Calu3 (cell line): ENCODE measurements around the gene ENO2. TPM values are rescaled to one million over a fixed set of nuclear protein-coding genes. Genes with fewer than 3 reads are reported as not detected.

Experiments
- BruUV-seq: library from RNA; stranded (reverse); fragments of 400-500 nt; replicated peaks from 2 replicates; lab custom pipeline; 2021; lab: Mats Ljungman, UMichigan
- CTCF ChIA-PET: fragments of 300-600 bp; sonication (Branson Sonifier 250); formaldehyde crosslinking; loops from one replicate; lab custom pipeline; 2022; ENCODE audit warnings: antibody characterized with exemption; lab: Charles Lee
- DNase-seq: peaks from one replicate; pipeline ENCODE4 v3.0.0; 2022
- H3K27ac Mint-ChIP-seq: one replicate; pipeline ENCODE4 v1.8.0; 2022; ENCODE audit warnings: mixed read lengths; ENCODE audit not compliant: unreplicated experiment
- H3K27me3 Mint-ChIP-seq: one replicate; pipeline ENCODE4 v1.8.0; 2022; ENCODE audit warnings: mixed read lengths; ENCODE audit not compliant: unreplicated experiment
- H3K36me3 Mint-ChIP-seq: one replicate; pipeline ENCODE4 v1.8.0; 2022; ENCODE audit warnings: mild to moderate bottlenecking, moderate library complexity, mixed read lengths; ENCODE audit not compliant: insufficient read depth, unreplicated experiment
- H3K4me1 Mint-ChIP-seq: one replicate; pipeline ENCODE4 v1.8.0; 2022; ENCODE audit warnings: mild to moderate bottlenecking, low read depth, mixed read lengths; ENCODE audit not compliant: unreplicated experiment
- H3K4me3 Mint-ChIP-seq: one replicate; pipeline ENCODE4 v1.8.0; 2022; ENCODE audit warnings: mild to moderate bottlenecking, low read depth, moderate library complexity, mixed read lengths; ENCODE audit not compliant: unreplicated experiment
- H3K9me3 Mint-ChIP-seq: one replicate; pipeline ENCODE4 v1.8.0; 2022; ENCODE audit warnings: low read depth, mixed read lengths; ENCODE audit not compliant: unreplicated experiment
- intact Hi-C: fragments of 100-400 bp; cut with micrococcal nuclease; formaldehyde crosslinking; loops from one replicate; pipeline ENCODE4 v1.10.0; 2022; ENCODE audit not compliant: unreplicated experiment
- total RNA-seq: library from RNA; stranded (reverse); gene quantifications from 2 replicates; pipeline ENCODE4 v1.2.3, GENCODE V29; 2022
- TF ChIP-seq, protein P1 (sequence below): fragments of 200-600 bp; IDR thresholded peaks from one replicate; pipeline ENCODE4 v1.8.0; 2022; ENCODE audit warnings: antibody characterized with exemption; ENCODE audit not compliant: unreplicated experiment

ENO2 gene
- total RNA-seq, 1 experiment from 2014 or later = 16.1 TPM

DNA sequence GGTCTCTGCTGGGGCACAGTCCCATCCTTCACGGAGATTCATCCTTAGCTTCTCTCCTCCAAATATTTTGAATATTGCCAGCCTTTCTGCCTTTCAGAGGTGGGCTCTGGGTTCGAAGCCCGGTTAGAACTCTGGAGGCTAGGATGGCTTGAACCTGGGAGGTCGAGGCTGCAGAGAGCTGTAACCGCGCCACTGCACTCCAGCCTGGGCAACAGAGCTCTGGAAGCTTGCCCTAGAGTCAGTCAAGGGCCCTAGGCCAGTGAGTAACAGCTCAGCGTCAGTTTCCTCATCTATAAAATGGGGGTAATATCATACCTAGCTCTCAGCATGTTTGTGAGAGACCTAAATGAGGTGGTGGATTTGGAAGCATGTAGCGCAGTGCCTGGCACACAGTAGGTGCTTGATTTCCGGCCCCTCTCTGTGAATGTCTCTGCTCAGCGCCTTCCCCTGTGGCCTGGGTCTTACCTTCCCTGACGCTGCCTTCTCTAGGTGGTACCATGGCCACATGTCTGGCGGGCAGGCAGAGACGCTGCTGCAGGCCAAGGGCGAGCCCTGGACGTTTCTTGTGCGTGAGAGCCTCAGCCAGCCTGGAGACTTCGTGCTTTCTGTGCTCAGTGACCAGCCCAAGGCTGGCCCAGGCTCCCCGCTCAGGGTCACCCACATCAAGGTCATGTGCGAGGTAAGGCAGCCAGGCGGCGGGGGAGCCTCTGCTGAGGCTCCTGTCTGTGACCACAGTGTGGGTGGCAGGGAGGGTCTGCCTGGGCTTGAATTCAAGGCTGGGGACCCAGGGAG lies 40.1 kb downstream of the ENO2 start:
- Mint-ChIP-seq H3K4me3 (no peak overlapping the region), H3K9me3 (no peaks in the 10 kb centered on the region), H3K36me3 (peaks cover 32% of the 10 kb centered on the region), H3K27ac (no peak overlapping the region), H3K27me3 (no peaks in the 10 kb centered on the region), H3K4me1 (no peaks in the 10 kb centered on the region)
- no peak for DNase-seq
- TF ChIP-seq, protein P1, sequence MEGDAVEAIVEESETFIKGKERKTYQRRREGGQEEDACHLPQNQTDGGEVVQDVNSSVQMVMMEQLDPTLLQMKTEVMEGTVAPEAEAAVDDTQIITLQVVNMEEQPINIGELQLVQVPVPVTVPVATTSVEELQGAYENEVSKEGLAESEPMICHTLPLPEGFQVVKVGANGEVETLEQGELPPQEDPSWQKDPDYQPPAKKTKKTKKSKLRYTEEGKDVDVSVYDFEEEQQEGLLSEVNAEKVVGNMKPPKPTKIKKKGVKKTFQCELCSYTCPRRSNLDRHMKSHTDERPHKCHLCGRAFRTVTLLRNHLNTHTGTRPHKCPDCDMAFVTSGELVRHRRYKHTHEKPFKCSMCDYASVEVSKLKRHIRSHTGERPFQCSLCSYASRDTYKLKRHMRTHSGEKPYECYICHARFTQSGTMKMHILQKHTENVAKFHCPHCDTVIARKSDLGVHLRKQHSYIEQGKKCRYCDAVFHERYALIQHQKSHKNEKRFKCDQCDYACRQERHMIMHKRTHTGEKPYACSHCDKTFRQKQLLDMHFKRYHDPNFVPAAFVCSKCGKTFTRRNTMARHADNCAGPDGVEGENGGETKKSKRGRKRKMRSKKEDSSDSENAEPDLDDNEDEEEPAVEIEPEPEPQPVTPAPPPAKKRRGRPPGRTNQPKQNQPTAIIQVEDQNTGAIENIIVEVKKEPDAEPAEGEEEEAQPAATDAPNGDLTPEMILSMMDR = no peak
- CTCF ChIA-PET = no interaction called here
- no TSS peak for BruUV-seq
- intact Hi-C loops = no loop called here

DNA sequence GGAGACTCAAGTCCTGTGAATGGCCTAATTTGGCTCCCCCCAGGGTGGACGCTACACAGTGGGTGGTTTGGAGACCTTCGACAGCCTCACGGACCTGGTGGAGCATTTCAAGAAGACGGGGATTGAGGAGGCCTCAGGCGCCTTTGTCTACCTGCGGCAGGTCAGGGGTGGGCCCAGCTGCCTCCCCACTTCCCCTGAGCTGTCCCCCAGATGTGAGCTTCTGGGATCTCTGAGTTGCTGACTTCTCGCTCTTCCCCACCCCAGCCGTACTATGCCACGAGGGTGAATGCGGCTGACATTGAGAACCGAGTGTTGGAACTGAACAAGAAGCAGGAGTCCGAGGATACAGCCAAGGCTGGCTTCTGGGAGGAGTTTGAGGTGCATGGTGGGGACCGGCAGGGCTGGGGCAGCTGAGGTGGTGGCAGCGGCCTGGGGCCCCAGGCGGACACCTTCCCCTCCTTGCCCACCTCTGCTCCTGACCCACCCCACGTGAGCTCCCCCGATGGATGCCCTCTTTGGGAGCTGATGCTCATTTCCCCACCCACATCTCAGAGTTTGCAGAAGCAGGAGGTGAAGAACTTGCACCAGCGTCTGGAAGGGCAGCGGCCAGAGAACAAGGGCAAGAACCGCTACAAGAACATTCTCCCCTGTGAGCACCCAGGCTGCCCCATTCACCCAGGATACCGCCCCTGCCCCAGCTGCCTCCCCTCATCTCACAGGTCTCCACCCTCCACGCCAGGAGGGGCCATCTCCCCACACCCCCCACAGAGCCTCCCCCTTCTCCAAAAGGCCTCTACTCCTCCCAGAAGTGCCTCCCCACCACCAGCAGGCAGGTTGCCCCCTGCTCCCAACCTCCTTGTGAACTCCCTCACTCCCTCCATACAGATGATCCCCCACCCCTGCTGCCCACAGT lies 41.0 kb downstream of the ENO2 start:
- CTCF ChIA-PET = no interaction called here
- Mint-ChIP-seq H3K9me3 (no peaks in the 10 kb centered on the region), H3K4me3 (no peak overlapping the region), H3K36me3 (peaks cover 41% of the 10 kb centered on the region), H3K27ac (no peak overlapping the region), H3K4me1 (no peaks in the 10 kb centered on the region), H3K27me3 (no peaks in the 10 kb centered on the region)
- no TSS peak for BruUV-seq
- TF ChIP-seq, protein P1 = no peak
- DNase-seq = no peak
- intact Hi-C loops = no loop called here

- Mint-ChIP-seq H3K9me3 (no peaks in the 10 kb centered on the region), H3K4me3 (no peak overlapping the region), H3K36me3 (peaks cover 48% of the 10 kb centered on the region), H3K4me1 (peaks cover 7% of the 10 kb centered on the region), H3K27ac (no peak overlapping the region), H3K27me3 (no peaks in the 10 kb centered on the region)
- BruUV-seq = no TSS peak
- CTCF ChIA-PET = no interaction called here
- DNase-seq = no peak
- TF ChIP-seq, protein P1 = no peak
- intact Hi-C loops = no loop called here
Measured at GRCh38 chr12:6956021-6956727, 41.8 kb downstream of the ENO2 start.

DNA sequence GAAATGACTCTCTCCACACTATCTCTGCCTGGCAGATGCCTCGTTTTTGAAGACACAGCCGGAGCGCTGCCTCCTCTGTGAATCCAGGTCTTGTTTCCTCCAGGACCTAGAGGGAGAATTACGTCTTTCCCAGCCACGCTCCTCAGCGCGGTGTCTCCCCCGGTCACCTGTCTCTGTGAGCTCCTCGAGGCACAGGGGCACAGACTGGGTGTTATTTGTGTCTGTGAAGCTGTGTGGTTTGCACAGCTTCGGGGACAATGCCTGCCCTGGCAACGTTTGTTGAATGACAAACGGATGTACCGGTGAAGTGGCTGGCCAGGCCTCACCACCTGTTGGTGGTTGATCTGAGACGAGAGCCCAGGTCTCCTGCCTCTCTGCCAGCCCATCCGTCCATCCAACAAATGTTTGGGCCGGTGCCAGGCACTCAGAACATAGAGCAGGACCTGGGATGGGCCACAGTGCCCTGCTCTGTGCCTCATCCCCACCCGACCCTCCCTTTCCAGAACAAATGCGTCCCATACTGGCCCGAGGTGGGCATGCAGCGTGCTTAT lies 42.8 kb downstream of the ENO2 start:
- H3K36me3 Mint-ChIP-seq = peaks cover 58% of the 10 kb centered on the region
- peaks cover 17% of the 10 kb centered on the region for H3K4me1 Mint-ChIP-seq
- BruUV-seq = no TSS peak
- TF ChIP-seq, protein P1 = no peak
- H3K4me3 Mint-ChIP-seq = no peak overlapping the region
- CTCF ChIA-PET = no interaction called here
- DNase-seq = no peak
- H3K27me3 Mint-ChIP-seq = no peaks in the 10 kb centered on the region
- intact Hi-C loops = no loop called here
- H3K27ac Mint-ChIP-seq = no peak overlapping the region
- H3K9me3 Mint-ChIP-seq = no peaks in the 10 kb centered on the region
